Hematopoietic multipotent progenitor cell treated with erythropoietin and hydrocortisone succinate and interleukin-3 and kit ligand, for 15 days (in vitro differentiated cells): ENCODE results near the gene GALNT11.

ENCODE experiments used
- DNase-seq: peaks from one replicate; pipeline ENCODE4 v3.0.0-alpha.2; 2015; ENCODE audit warnings: low spot score

Gene GALNT11

GRCh38 chr7:152148706-152149105 is 123.2 kb downstream of the GALNT11 start:
- no peak for DNase-seq

GRCh38 chr7:152149363-152149762 is 123.9 kb downstream of the GALNT11 start:
- DNase-seq: no peak

- no peak for DNase-seq
Observed at GRCh38 chr7:152152267-152152666, 126.8 kb downstream of the GALNT11 start.

GRCh38 chr7:152158801-152159587 is 133.5 kb downstream of the GALNT11 start:
- DNase-seq: no peak

- DNase-seq: no peak
Observed at GRCh38 chr7:152161171-152161570, 135.7 kb downstream of the GALNT11 start.

DNA sequence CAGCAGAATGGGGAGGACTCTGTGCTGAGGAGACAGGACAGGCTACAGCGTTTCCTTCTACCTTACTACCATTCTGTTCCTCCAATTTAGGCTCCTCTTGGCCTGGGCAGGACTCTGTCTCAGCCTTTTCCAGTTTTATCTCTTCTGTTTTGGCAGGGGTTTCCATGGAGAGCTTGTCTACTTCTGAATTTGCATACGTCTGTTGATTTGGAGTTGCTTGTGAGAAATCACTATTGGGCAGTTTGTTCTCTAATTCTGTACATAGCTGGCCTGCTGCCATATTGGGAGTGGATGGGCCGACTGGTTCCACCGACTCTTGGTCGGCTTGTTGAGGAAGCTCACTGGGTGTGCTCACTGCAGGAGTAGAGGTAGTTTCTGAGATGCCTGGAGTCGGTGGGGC is 136.8 kb downstream of the GALNT11 start:
- DNase-seq: no peak
